Mesodermal cell (in vitro differentiated cells): ENCODE measurements around the gene STX7.

Experiments
- H3K27ac ChIP-seq: 2 replicates; pipeline ENCODE4 v1.7.0; 2013; ENCODE audit warnings: mild to moderate bottlenecking, low read depth, low read length, moderate library complexity; ENCODE audit not compliant: severe bottlenecking
- H3K36me3 ChIP-seq: 2 replicates; pipeline ENCODE4 v1.7.1; 2013; ENCODE audit warnings: mild to moderate bottlenecking, low read length, moderate library complexity; ENCODE audit not compliant: control insufficient read depth, insufficient read depth
- H3K4me1 ChIP-seq: one replicate; pipeline ENCODE4 v1.7.1; 2013; ENCODE audit warnings: mild to moderate bottlenecking, low read length; ENCODE audit not compliant: insufficient read depth, control insufficient read depth, poor library complexity, severe bottlenecking
- H3K4me3 ChIP-seq: 2 replicates; pipeline ENCODE4 v1.7.0; 2013; ENCODE audit warnings: low read length, control low read depth, mild to moderate bottlenecking; ENCODE audit not compliant: insufficient read depth, poor library complexity, severe bottlenecking; ENCODE audit errors: extremely low read depth
- H3K9me3 ChIP-seq: 2 replicates; pipeline ENCODE4 v1.7.1; 2013; ENCODE audit warnings: mild to moderate bottlenecking, low read length, moderate library complexity; ENCODE audit not compliant: control insufficient read depth
- WGBS, 2 experiments: methylation state at CpG; one replicate each; pipeline ENCODE4 v1.1.5; 2013; ENCODE audit warnings: missing lambda C conversion rate in 2 of 2; ENCODE audit not compliant: insufficient coverage in 2 of 2; 5-methylcytosine and 5-hydroxymethylcytosine counted together

STX7 gene

GRCh38 chr6:132414322-132414721 lies 98.6 kb downstream of the STX7 start:
- no peak overlapping the region for H3K4me3 ChIP-seq
- H3K4me1 ChIP-seq: no peaks in the 10 kb centered on the region
- H3K36me3 ChIP-seq: no peaks in the 10 kb centered on the region
- H3K9me3 ChIP-seq: peaks cover 8% of the 10 kb centered on the region
- WGBS, 2 experiments: 88 to 100% methylated on average over 2 to 4 of the region's 6 CpGs
- no peak overlapping the region for H3K27ac ChIP-seq

DNA sequence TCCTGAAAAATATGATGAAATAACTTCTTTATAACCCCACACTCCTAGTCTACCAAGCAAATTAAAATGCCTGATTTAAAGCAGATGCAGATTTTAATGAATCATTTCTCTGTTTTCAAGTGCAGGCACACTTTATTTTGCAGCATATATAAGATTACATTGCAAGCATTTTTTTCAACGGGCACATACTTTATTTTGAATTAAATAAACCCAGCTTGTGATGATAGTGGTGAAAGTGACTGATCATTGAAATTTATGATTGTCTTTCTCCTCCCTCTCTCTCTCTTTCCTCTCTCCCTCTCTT lies 99.5 kb downstream of the STX7 start:
- no CpG with 5 or more reads among the region's 1 CpG for WGBS, 2 experiments
- peaks cover 8% of the 10 kb centered on the region for H3K9me3 ChIP-seq
- H3K4me3 ChIP-seq: no peak overlapping the region
- no peaks in the 10 kb centered on the region for H3K36me3 ChIP-seq
- H3K27ac ChIP-seq: no peak overlapping the region
- no peaks in the 10 kb centered on the region for H3K4me1 ChIP-seq

DNA sequence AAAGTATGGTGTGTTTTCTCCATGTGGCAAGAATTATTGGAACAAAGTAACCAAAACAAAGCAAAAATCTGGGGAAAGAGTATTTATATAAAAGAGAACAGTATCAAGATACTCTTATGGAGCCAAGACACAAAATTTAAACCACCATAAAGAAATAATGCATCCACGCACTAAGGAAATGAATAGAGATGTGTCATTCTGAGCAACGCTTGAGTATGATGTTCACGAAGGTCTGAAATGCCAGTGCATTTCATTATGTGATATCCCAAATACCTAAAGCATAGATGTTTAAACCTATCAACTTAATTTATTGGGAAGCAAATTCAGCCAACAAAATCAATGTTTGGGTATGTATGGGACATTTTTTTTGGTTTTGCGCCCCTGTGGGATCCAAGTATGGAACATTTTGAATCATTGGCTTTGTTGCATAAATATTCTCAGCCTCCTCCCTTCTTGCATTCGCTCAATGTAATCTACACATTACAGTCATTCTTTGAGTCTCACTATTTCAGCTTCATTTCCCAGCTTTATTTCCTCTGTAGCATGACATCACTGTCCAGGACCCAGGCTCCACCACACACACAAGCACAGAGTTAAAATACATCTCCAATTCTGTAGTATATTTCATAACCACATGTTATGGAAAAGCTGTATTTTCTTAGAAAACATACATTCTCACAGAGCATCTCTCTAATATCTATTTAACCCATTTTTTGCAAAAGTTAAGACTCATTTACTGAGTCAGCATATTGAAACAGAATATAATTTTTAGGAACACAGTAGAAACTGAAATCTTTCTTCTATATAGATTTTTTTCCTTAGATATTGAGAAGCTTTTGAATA lies 100.0 kb downstream of the STX7 start:
- Histone ChIP-seq H3K9me3 (peaks cover 8% of the 10 kb centered on the region), H3K36me3 (no peaks in the 10 kb centered on the region), H3K4me1 (no peaks in the 10 kb centered on the region), H3K4me3 (no peak overlapping the region), H3K27ac (no peak overlapping the region)
- 67 to 100% methylated on average over 1 of the region's 5 CpGs for WGBS, 2 experiments

GRCh38 chr6:132411296-132411695 lies 101.6 kb downstream of the STX7 start:
- H3K27ac ChIP-seq: no peak overlapping the region
- no peaks in the 10 kb centered on the region for H3K4me1 ChIP-seq
- 69 to 74% methylated on average over 2 to 4 of the region's 4 CpGs for WGBS, 2 experiments
- no peak overlapping the region for H3K4me3 ChIP-seq
- no peaks in the 10 kb centered on the region for H3K36me3 ChIP-seq
- H3K9me3 ChIP-seq: peaks cover 3% of the 10 kb centered on the region

GRCh38 chr6:132410830-132411229 lies 102.1 kb downstream of the STX7 start:
- Histone ChIP-seq H3K9me3 (no peaks in the 10 kb centered on the region), H3K4me1 (no peaks in the 10 kb centered on the region), H3K36me3 (no peaks in the 10 kb centered on the region), H3K27ac (no peak overlapping the region), H3K4me3 (no peak overlapping the region)
- whole genome bisulfite sequencing, 2 experiments: no CpG with 5 or more reads among the region's 3 CpGs

DNA sequence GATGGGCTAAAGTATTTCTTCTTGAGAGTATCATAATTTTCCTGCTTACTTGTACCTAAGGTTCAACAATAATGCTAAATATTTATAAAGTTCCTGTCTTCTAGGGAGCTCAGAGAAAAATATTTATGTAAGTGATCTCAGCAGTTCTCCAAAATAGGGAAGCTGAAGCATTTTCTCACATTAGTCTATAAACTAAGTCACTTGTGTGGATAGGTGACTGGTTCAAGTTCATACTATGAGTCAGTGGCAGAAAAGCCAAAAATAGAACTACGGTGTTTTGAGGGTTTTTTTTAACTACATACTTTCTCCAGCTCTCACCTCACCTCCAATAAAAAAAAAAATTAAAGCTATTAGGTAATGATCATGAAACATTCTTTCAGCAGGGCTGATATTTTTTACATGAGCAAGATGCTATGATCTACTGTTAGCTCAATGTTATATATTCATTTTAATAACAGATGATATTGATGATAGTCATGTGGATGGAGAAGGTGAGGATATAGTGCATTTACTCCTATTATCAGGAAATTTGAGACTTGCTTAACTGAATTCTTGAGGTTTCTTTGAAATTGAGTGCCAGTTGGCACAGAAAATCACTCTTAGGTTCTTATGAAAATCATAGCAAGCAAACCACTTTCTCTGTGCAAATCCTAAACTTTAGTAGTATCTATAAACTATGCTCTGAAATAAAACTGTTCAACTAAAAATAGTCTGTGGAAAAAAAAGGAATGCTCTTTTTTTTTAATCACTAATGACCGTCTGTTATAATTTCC lies 107.6 kb downstream of the STX7 start:
- WGBS, 2 experiments: no CpG with 5 or more reads among the region's 2 CpGs

DNA sequence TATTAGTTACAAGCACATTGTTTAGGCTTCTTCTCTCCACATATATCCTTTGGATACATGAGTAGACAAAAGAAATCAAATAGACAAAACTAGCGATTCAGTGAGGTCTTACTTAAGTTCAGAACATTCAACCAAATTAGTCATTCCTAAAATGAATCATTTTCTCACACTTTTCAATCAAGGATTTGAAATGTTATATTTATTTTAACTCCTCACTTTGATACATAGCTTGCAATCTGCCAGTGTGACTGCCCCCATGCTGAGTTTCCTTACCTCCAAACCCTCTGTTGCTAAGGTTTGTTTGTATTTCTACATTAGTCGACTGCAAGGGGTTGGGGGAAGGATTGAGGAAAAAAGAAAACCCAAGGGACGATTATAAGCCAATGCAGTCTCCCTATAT lies 108.2 kb downstream of the STX7 start:
- H3K4me1 ChIP-seq: peaks cover 4% of the 10 kb centered on the region
- 60 to 100% methylated on average over 1 of the region's 3 CpGs for WGBS, 2 experiments
- no peak overlapping the region for H3K27ac ChIP-seq
- no peaks in the 10 kb centered on the region for H3K36me3 ChIP-seq
- H3K9me3 ChIP-seq: no peaks in the 10 kb centered on the region
- H3K4me3 ChIP-seq: no peak overlapping the region

More for the DNA sequence above, 107.6 kb downstream of the STX7 start:
- Histone ChIP-seq H3K9me3 (no peaks in the 10 kb centered on the region), H3K4me1 (peaks cover 4% of the 10 kb centered on the region), H3K4me3 (no peak overlapping the region), H3K27ac (no peak overlapping the region), H3K36me3 (no peaks in the 10 kb centered on the region)

DNA sequence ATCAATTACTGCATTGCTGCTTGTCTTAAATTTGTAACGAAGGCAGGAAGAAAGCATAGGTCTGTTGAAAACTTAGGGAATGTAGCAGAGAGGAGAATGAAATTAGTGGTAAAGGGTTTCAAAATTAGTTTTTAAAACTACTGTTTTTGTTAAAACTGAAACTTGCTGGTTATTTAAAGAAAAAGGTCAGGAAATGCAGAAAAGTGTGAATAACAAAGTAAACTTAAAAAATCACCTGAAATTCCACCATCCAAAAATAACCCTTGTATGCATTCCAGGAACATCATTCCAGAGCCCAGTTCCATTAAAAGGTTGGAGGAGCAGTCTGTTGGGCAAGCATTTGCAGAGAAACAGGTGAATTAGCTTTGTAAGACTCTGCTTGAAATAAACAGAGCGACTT lies 108.6 kb downstream of the STX7 start:
- 78 to 100% methylated on average over 1 to 2 of the region's 2 CpGs for WGBS, 2 experiments
- Histone ChIP-seq H3K4me1 (peaks cover 4% of the 10 kb centered on the region), H3K4me3 (no peak overlapping the region), H3K36me3 (no peaks in the 10 kb centered on the region), H3K9me3 (no peaks in the 10 kb centered on the region), H3K27ac (no peak overlapping the region)

DNA sequence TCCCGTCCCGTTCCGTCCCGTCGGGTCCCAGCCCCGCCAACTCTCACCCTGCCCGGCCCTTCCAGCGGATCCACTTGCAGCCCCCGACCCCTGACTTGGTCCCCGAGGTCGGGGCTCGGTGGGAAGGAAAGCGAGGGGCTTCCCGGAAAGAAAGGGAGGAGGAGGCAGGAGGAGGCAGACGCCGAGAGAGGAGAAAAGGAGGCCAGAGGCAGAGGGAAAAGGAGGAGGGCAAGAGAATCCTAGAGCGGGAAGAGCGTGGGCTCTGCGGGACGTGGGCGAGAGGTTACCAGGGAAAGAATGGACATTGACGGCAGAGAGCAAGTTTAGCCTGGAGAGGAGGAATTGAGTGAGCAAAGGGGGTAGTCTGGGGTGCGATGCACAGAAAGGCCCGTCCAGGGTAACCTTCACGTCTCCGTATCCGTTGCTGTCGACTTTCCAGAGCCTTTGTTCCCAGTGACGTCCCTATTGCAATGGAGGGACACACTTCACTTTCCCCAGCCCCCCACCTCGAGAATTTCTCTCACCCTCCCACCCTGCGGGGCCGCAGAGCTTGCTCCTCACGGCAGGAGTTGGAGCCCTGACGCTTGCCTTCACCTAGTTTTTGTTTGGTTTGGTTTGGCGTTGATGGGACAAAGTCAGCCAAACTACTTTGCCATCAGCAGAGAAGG lies 111.2 kb downstream of the STX7 start:
- H3K36me3 ChIP-seq: no peaks in the 10 kb centered on the region
- WGBS, 2 experiments: 13 to 18% methylated on average over 19 to 24 of the region's 35 CpGs
- H3K9me3 ChIP-seq: no peaks in the 10 kb centered on the region

DNA sequence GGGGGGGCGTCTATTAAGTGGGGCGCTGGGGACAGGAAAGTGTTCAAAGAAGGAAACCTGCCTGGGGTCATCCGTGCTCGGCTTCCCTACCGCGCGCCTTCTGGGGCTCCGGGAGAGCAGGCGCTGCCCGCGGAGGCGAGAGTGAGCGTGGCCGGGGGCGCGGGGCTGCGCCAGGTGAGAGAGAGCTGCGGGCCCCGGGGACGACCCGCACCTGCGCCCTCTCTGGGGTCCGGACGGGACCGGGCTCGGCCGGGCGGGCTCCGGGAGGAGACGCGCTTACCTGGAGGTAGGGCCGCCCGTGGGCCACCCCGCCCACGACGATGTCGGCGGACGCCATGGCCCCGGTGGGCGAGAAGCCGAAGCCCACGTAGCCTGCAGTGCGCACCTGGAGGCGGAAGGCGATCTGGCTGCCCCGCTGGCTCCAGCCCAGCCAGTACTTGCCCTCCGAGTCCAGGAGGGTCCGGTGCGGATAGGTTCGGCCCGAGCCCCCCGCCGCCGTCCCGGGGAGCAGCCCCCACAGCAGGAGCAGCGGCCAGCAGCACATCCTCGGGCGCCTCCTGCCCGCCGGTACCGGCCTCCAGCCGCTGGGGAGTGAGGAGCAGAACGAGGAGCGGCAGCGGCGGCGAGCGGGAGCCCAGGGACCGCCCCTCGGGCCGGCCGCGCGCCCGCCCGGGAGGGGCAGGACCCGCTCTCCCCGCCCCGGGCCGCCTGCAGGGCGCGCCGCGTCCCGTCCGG lies 111.9 kb downstream of the STX7 start, which contains the start of gene MOXD1:
MOXD1 (minus strand) TSS at position 593 of the 735 bp plus-strand sequence; CDS start at position 544, 49 bp downstream.
- H3K9me3 ChIP-seq: no peaks in the 10 kb centered on the region
- peak within 1 kb of the TSS; percentile 57 for H3K4me3 ChIP-seq
- H3K36me3 ChIP-seq: no peaks in the 10 kb centered on the region
- WGBS, 2 experiments: 0% methylated on average over 65 to 71 of the region's 87 CpGs
- H3K27ac ChIP-seq: no peak within 1 kb of the TSS
- peaks cover 4% of the 10 kb centered on the region for H3K4me1 ChIP-seq

More for the DNA sequence above, 111.2 kb downstream of the STX7 start:
- peaks cover 4% of the 10 kb centered on the region for H3K4me1 ChIP-seq
- H3K27ac ChIP-seq: no peak overlapping the region
- peak overlapping the region; percentile 57 for H3K4me3 ChIP-seq
